HEK293T (cell line): ENCODE results near the gene EFCC1.

Source experiments
- CTCF ChIA-PET: fragments of 350-600 bp; formaldehyde crosslinking; extraction: SDS; loops from one replicate; lab custom pipeline; 2021; ENCODE audit warnings: antibody characterized with exemption, inconsistent platforms; lab: Yijun Ruan, JAX
- POLR2A ChIA-PET: fragments of 350-600 bp; formaldehyde crosslinking; extraction: SDS; loops from one replicate; lab custom pipeline; 2020; ENCODE audit warnings: antibody characterized with exemption, inconsistent platforms; lab: Yijun Ruan, JAX
- DNase-seq: peaks from one replicate; pipeline ENCODE4 v3.0.0; 2012; ENCODE audit warnings: mixed read lengths; ENCODE audit errors: extremely low spot score
- ARNT ChIP-seq: fragments of 450-650 bp; IDR thresholded peaks from 2 replicates; pipeline ENCODE4 v1.6.1; 2017; ENCODE audit warnings: mild to moderate bottlenecking
- BHLHE40 ChIP-seq: fragments of 450-650 bp; IDR thresholded peaks from 2 replicates; pipeline ENCODE4 v1.6.1; 2016; ENCODE audit warnings: mild to moderate bottlenecking, moderate library complexity, borderline replicate concordance
- CTBP1 ChIP-seq: fragments of 450-650 bp; IDR thresholded peaks from 2 replicates; pipeline ENCODE4 v1.6.1; 2016; ENCODE audit warnings: borderline replicate concordance
- ELF4 ChIP-seq: fragments of 450-650 bp; IDR thresholded peaks from 2 replicates; pipeline ENCODE4 v1.6.1; 2017; ENCODE audit warnings: antibody characterized with exemption
- FOXA1 ChIP-seq: fragments of 450-650 bp; IDR thresholded peaks from 2 replicates; pipeline ENCODE4 v1.6.1; 2016; ENCODE audit warnings: mild to moderate bottlenecking
- FOXK2 ChIP-seq: fragments of 450-650 bp; IDR thresholded peaks from 2 replicates; pipeline ENCODE4 v1.6.1; 2016; ENCODE audit warnings: mild to moderate bottlenecking
- FOXM1 ChIP-seq: fragments of 450-650 bp; IDR thresholded peaks from 2 replicates; pipeline ENCODE4 v1.6.1; 2017; ENCODE audit warnings: mild to moderate bottlenecking, borderline replicate concordance
- HDGF ChIP-seq: fragments of 450-650 bp; IDR thresholded peaks from 2 replicates; pipeline ENCODE4 v1.6.1; 2017; ENCODE audit warnings: antibody characterized with exemption, borderline replicate concordance
- L3MBTL2 ChIP-seq: fragments of 450-650 bp; conservative IDR thresholded peaks from 2 replicates; pipeline ENCODE4 v1.6.1; 2016; ENCODE audit warnings: mild to moderate bottlenecking
- LEF1 ChIP-seq: fragments of 450-650 bp; IDR thresholded peaks from 2 replicates; pipeline ENCODE4 v1.6.1; 2017; ENCODE audit warnings: mild to moderate bottlenecking, borderline replicate concordance
- NFRKB ChIP-seq: fragments of 450-650 bp; IDR thresholded peaks from 2 replicates; pipeline ENCODE4 v1.6.1; 2016; ENCODE audit warnings: mild to moderate bottlenecking, moderate library complexity
- SP1 ChIP-seq: fragments of 450-650 bp; IDR thresholded peaks from 2 replicates; pipeline ENCODE4 v1.6.1; 2017
- SUZ12 ChIP-seq: fragments of 450-650 bp; IDR thresholded peaks from 2 replicates; pipeline ENCODE4 v1.6.1; 2016; ENCODE audit warnings: mild to moderate bottlenecking
- TARDBP ChIP-seq: fragments of 450-650 bp; IDR thresholded peaks from 2 replicates; pipeline ENCODE4 v1.6.1; 2016
- ZNF384 ChIP-seq: fragments of 450-650 bp; IDR thresholded peaks from 2 replicates; pipeline ENCODE4 v1.6.1; 2016
- TF ChIP-seq, protein P1 (sequence below): fragments of 450-650 bp; IDR thresholded peaks from 2 replicates; pipeline ENCODE4 v1.6.1; 2016

The EFCC1 gene

DNA sequence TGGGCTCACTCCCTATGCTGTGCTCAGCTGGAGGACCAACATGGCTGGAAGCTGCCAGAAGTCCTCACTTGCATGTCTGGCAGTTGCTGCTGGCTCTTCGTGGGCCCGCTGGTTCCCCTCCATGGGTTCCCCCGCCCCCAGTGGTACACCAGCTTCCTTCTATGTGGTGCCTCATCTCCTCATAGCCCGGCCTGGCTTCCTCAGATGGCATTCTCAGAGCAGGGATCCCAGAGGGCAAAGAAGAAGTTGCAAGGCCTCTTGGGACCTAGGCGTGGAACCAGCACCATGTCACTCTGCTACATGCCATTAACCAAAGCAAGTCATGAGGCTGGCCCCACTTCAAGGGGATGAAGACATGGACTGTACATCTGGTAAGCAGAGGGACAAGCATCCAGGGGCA, 4.4 kb upstream of the EFCC1 start:
- CTCF ChIA-PET, result interaction anchor here (0.9 kb wide), 1 partner anchor 248 kb away, joined by 3 read pairs; no protein-coding TSS in a partner anchor
- TF ChIP-seq, protein P1, sequence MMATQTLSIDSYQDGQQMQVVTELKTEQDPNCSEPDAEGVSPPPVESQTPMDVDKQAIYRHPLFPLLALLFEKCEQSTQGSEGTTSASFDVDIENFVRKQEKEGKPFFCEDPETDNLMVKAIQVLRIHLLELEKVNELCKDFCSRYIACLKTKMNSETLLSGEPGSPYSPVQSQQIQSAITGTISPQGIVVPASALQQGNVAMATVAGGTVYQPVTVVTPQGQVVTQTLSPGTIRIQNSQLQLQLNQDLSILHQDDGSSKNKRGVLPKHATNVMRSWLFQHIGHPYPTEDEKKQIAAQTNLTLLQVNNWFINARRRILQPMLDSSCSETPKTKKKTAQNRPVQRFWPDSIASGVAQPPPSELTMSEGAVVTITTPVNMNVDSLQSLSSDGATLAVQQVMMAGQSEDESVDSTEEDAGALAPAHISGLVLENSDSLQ, result no peak
- no peak for TF ChIP-seq ELF4
- TF ChIP-seq CTBP1, result no peak
- TF ChIP-seq TARDBP, result no peak
- no peak for TF ChIP-seq NFRKB
- no peak for TF ChIP-seq LEF1
- TF ChIP-seq FOXK2, result no peak
- POLR2A ChIA-PET, result interaction anchor here (1.3 kb wide), 1 partner anchor 316 kb away, joined by 3 read pairs; no protein-coding TSS in a partner anchor
- no peak for DNase-seq

DNA sequence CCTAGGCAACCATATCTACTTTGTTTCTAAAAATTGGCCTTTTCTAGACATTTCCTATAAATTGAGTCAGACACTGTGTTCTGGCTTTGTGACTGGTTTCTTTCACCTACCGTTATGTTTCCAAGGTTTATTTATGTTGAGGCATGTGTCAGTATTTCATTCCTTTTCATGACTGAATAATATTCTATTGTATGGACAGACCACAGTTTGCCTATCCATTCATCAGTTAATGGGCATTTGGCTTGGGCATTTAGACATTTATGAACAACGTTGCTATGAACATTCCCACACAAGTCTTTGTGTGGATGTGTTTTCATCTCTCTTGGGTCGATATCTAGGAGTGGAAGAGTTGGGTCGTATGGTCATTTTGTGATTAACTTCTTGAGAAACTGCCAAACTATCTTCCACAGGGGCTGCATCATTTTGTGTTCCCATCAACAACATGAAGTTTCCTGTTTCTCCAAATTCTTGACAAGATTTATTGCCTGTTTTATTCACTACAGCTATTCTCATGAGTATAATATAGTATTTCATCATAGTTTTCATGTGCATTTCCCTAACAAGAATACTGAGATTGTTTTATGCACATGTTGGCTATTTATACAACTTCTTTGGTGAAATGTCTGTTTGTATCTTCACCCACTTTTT, 3.5 kb upstream of the EFCC1 start:
- ChIA-PET CTCF (interaction anchor here (0.9 kb wide), 1 partner anchor 247 kb away, joined by 3 read pairs; no protein-coding TSS in a partner anchor), POLR2A (interaction anchor here (1.3 kb wide), 1 partner anchor 317 kb away, joined by 3 read pairs; no protein-coding TSS in a partner anchor)
- TF ChIP-seq ELF4 (no peak), SP1 (no peak), TARDBP (no peak), FOXM1 (no peak), ARNT (no peak), CTBP1 (no peak), HDGF (no peak), LEF1 (no peak), NFRKB (no peak), BHLHE40 (no peak), FOXK2 (no peak), SUZ12 (no peak), L3MBTL2 (no peak), FOXA1 (no peak), ZNF384 (no peak)
- TF ChIP-seq, protein P1, result no peak

DNA sequence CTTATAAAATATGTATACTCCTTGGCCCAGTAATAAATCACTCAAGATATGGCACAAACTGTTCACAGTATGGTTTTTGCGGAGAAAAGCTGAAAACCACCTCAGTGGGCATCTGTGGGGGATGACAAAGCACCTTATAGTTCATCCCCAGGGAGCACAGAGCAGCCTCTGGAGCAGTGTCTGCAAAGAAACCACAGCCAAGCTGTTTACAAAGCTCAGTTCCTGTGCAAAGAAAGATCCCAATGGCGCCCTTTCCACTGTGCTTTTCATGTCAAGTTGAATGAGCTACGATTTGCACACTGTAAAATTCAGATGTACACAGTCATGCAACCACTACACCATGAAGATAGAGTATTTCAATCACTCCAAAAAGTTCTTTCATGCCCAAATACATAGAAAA, 2.5 kb upstream of the EFCC1 start:
- TF ChIP-seq FOXK2, result no peak
- TF ChIP-seq, protein P1, result no peak
- TF ChIP-seq ARNT, result no peak
- TF ChIP-seq L3MBTL2, result no peak
- TF ChIP-seq CTBP1, result no peak
- TF ChIP-seq BHLHE40, result no peak
- TF ChIP-seq HDGF, result no peak
- no peak for TF ChIP-seq SUZ12
- TF ChIP-seq SP1, result no peak
- no peak for TF ChIP-seq TARDBP
- no peak for TF ChIP-seq LEF1
- DNase-seq, result no peak
- ChIA-PET POLR2A (interaction anchor here (1.0 kb wide), 1 partner anchor 29 kb away, joined by 4 read pairs; no protein-coding TSS in a partner anchor), CTCF (interaction anchor here (1.0 kb wide), 1 partner anchor 29 kb away, joined by 3 read pairs; no protein-coding TSS in a partner anchor)

More for the DNA sequence above, 3.5 kb upstream of the EFCC1 start:
- no peak for DNase-seq

DNA sequence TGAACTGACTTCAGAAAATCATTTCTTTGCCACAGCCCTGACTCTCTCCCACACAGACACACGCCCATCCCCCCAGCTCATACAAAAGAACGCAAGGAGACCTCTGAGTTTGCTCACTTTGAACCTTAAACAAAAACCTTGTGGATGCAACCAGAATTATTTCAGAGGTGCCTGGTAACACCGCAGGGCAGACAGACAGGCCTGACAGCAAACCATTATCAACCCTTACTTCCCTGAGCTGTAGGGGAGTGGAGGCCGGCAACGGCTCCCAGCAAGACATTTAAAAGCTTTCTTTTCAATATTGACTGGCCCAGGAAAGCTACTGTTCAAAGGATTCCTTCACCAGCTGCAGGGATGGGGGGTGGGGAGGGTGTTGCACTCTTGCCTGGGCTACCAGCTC, 2.0 kb upstream of the EFCC1 start:
- POLR2A ChIA-PET, result interaction anchor here (1.0 kb wide), 1 partner anchor 28 kb away, joined by 4 read pairs; no protein-coding TSS in a partner anchor
- CTCF ChIA-PET, result interaction anchor here (0.6 to 1.0 kb wide), 2 partner anchors 28 to 121 kb away, joined by 3 to 6 read pairs; no protein-coding TSS in a partner anchor
- DNase-seq, result no peak
- TF ChIP-seq SP1 (no peak), LEF1 (no peak), FOXK2 (no peak), FOXM1 (no peak), BHLHE40 (no peak), HDGF (no peak), NFRKB (no peak), TARDBP (no peak), CTBP1 (no peak), L3MBTL2 (no peak), SUZ12 (no peak), ELF4 (no peak), ZNF384 (no peak)
- TF ChIP-seq, protein P1, result no peak

DNA sequence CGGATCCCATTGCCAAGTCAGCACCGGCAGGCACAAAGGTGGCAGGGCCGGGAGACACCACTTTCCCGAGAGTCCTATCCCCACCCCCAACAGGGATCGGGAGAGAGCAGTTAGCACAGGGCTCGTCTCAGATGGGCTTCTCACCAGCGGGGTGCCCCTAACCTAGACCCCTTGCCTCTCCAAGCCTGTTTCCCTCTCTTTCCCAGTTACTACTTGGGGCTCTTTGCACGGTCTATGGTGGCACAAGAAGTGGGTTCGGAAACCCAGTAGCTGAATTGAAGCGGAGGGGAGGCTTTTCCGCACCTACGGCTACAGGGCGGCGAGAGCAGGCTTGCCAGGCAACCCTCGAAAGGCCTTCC, 383 bp upstream of the EFCC1 start:
- POLR2A ChIA-PET, result no interaction called here
- CTCF ChIA-PET, result no interaction called here
- DNase-seq, result no peak

More for the DNA sequence above, 383 bp upstream of the EFCC1 start:
- TF ChIP-seq, protein P1, result no peak
- TF ChIP-seq LEF1 (no peak), BHLHE40 (no peak), ARNT (no peak), SUZ12 (no peak), HDGF (no peak), FOXM1 (no peak), FOXK2 (no peak), NFRKB (no peak), L3MBTL2 (no peak), TARDBP (no peak), SP1 (no peak), ELF4 (no peak), ZNF384 (no peak), FOXA1 (no peak), CTBP1 (no peak)
